OCI-LY1 (cell line): ENCODE measurements around the gene KLK12.

Experiments used
- H2AFZ ChIP-seq: fragments of 200-600 bp; sonication (generic), shearing (Covaris generic); 2 replicates; pipeline ENCODE4 v1.6.0; 2014; ENCODE audit warnings: antibody characterized with exemption, mild to moderate bottlenecking, low read length
- H3F3A ChIP-seq: fragments of 200-600 bp; sonication (generic), shearing (Covaris generic); 2 replicates; pipeline ENCODE4 v1.6.0; 2014; ENCODE audit warnings: mild to moderate bottlenecking, antibody characterized with exemption, low read length, moderate library complexity; ENCODE audit not compliant: insufficient read depth
- H3K27ac ChIP-seq: fragments of 200-600 bp; sonication (generic); 2 replicates; pipeline ENCODE4 v1.5.1; 2014; ENCODE audit warnings: low read length, mixed run types, mild to moderate bottlenecking, low read depth; ENCODE audit not compliant: poor library complexity, severe bottlenecking
- H3K27me3 ChIP-seq: fragments of 200-600 bp; sonication (generic); 2 replicates; pipeline ENCODE4 v1.6.0; 2014; ENCODE audit warnings: antibody characterized with exemption, mild to moderate bottlenecking, low read length, moderate library complexity; ENCODE audit not compliant: insufficient read depth
- H3K36me3 ChIP-seq: fragments of 200-600 bp; sonication (generic); 2 replicates; pipeline ENCODE4 v1.6.1; 2014; ENCODE audit warnings: mild to moderate bottlenecking, antibody characterized with exemption, low read length, moderate library complexity, mixed read lengths; ENCODE audit not compliant: insufficient read depth
- H3K4me1 ChIP-seq: fragments of 200-600 bp; sonication (generic); 2 replicates; pipeline ENCODE4 v1.5.1; 2014; ENCODE audit warnings: mild to moderate bottlenecking, low read length, moderate library complexity; ENCODE audit not compliant: insufficient read depth, severe bottlenecking
- H3K4me2 ChIP-seq: fragments of 200-600 bp; sonication (generic), shearing (Covaris generic); 2 replicates; pipeline ENCODE4 v1.6.1; 2014; ENCODE audit warnings: low read length
- H3K4me3 ChIP-seq: fragments of 200-600 bp; sonication (generic); 2 replicates; pipeline ENCODE4 v1.5.1; 2014; ENCODE audit warnings: low read length, low read depth, mild to moderate bottlenecking, mixed read lengths; ENCODE audit not compliant: poor library complexity, severe bottlenecking
- H3K79me2 ChIP-seq: fragments of 200-600 bp; shearing (Covaris generic); 2 replicates; pipeline ENCODE4 v1.6.1; 2016; ENCODE audit warnings: mixed run types, low read length, mixed read lengths; ENCODE audit not compliant: insufficient read depth
- H3K9ac ChIP-seq: fragments of 200-600 bp; sonication (generic), shearing (Covaris generic); 2 replicates; pipeline ENCODE4 v1.6.1; 2014; ENCODE audit warnings: mild to moderate bottlenecking, low read length, mixed read lengths
- H3K9me2 ChIP-seq: fragments of 200-600 bp; sonication (generic), shearing (Covaris generic); 2 replicates; pipeline ENCODE4 v1.6.1; 2014; ENCODE audit warnings: low read depth, mild to moderate bottlenecking, low read length, mixed read lengths
- H3K9me3 ChIP-seq: fragments of 200-600 bp; shearing (Covaris generic); 2 replicates; pipeline ENCODE4 v1.6.1; 2014; ENCODE audit warnings: low read length, mixed read lengths
- H4K20me1 ChIP-seq: fragments of 200-600 bp; sonication (generic), shearing (Covaris generic); 2 replicates; pipeline ENCODE4 v1.6.0; 2016; ENCODE audit warnings: mild to moderate bottlenecking, low read length; ENCODE audit not compliant: insufficient read depth
- CTCF ChIP-seq: fragments of 200-600 bp; sonication (generic), shearing (Covaris generic); IDR thresholded peaks from 2 replicates; pipeline ENCODE4 v1.5.1; 2017; ENCODE audit warnings: mild to moderate bottlenecking, antibody characterized with exemption, low read length, moderate library complexity, mixed read lengths
- EZH2 ChIP-seq: fragments of 200-600 bp; sonication (generic), shearing (Covaris generic); IDR thresholded peaks from 2 replicates; pipeline ENCODE4 v1.8.0; 2017; ENCODE audit warnings: borderline replicate concordance, mixed run types, mild to moderate bottlenecking, antibody characterized with exemption, low read length, moderate library complexity, mixed read lengths

Gene KLK12

GRCh38 chr19:51010066-51010795 is 24.6 kb downstream of the KLK12 start:
- no peaks in the 10 kb centered on the region for H3K4me1 ChIP-seq
- H3K36me3 ChIP-seq, result no peaks in the 10 kb centered on the region
- TF ChIP-seq CTCF, result no peak
- TF ChIP-seq EZH2, result no peak
- no peaks in the 10 kb centered on the region for H3K9me3 ChIP-seq
- no peak overlapping the region for H3K27ac ChIP-seq
- no peaks in the 10 kb centered on the region for H3K79me2 ChIP-seq
- no peak overlapping the region for H3K9ac ChIP-seq
- H2AFZ ChIP-seq, result no peak overlapping the region
- H3K4me3 ChIP-seq, result no peak overlapping the region
- no peaks in the 10 kb centered on the region for H4K20me1 ChIP-seq
- H3F3A ChIP-seq, result no peaks in the 10 kb centered on the region
- no peak overlapping the region for H3K4me2 ChIP-seq
- no peaks in the 10 kb centered on the region for H3K27me3 ChIP-seq
- H3K9me2 ChIP-seq, result no peaks in the 10 kb centered on the region

GRCh38 chr19:51009061-51009891 is 25.5 kb downstream of the KLK12 start:
- Histone ChIP-seq H2AFZ (no peak overlapping the region), H3K4me2 (no peak overlapping the region)
- TF ChIP-seq CTCF (no peak), EZH2 (no peak)

GRCh38 chr19:51007488-51007887 is 27.3 kb downstream of the KLK12 start:
- no peak overlapping the region for H2AFZ ChIP-seq
- no peaks in the 10 kb centered on the region for H3F3A ChIP-seq
- H3K79me2 ChIP-seq, result no peaks in the 10 kb centered on the region
- no peak overlapping the region for H3K4me3 ChIP-seq
- no peak overlapping the region for H3K4me2 ChIP-seq
- H4K20me1 ChIP-seq, result no peaks in the 10 kb centered on the region
- no peak for TF ChIP-seq CTCF
- TF ChIP-seq EZH2, result no peak
- no peaks in the 10 kb centered on the region for H3K36me3 ChIP-seq
- H3K4me1 ChIP-seq, result no peaks in the 10 kb centered on the region
- no peak overlapping the region for H3K27ac ChIP-seq
- no peak overlapping the region for H3K9ac ChIP-seq
- no peaks in the 10 kb centered on the region for H3K9me2 ChIP-seq
- no peaks in the 10 kb centered on the region for H3K9me3 ChIP-seq
- H3K27me3 ChIP-seq, result no peaks in the 10 kb centered on the region

More at GRCh38 chr19:51009061-51009891, 25.5 kb downstream of the KLK12 start:
- Histone ChIP-seq H3K9ac (no peak overlapping the region), H3K27ac (no peak overlapping the region), H3K27me3 (no peaks in the 10 kb centered on the region), H3K36me3 (no peaks in the 10 kb centered on the region), H3K9me3 (no peaks in the 10 kb centered on the region), H3K79me2 (no peaks in the 10 kb centered on the region), H3F3A (no peaks in the 10 kb centered on the region), H3K4me3 (no peak overlapping the region), H4K20me1 (no peaks in the 10 kb centered on the region), H3K9me2 (no peaks in the 10 kb centered on the region), H3K4me1 (no peaks in the 10 kb centered on the region)
